Measurements from ENCODE around the gene IPO11.

The IPO11 gene

DNA sequence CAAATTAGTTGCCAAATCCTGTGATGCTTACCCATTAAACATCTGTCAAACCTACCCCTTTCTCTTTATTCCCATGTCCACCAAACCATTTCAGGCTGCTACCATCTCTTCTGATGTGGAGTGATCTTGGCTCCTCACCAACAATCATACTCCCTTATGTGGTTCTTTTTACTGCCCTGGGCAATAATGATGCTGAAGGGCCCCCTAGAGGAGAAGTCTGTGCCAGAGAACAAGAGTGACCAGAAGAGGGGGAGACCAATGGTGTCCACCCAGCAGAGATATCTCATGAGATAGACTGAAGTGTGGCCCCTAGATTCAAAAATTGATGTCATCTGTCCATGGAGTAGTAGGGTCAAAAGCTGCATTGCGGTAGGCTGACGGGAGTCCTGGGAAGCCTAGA, 176.9 kb downstream of the IPO11 start:
- H3K27me3 ChIP-seq (ENCODE audit: control insufficient read depth, insufficient read depth, low read length, poor library complexity, severe bottlenecking): no peaks in the 10 kb centered on the region
- H3K27ac ChIP-seq (ENCODE audit: insufficient read depth, low read depth, low read length, poor library complexity, severe bottlenecking): no peak overlapping the region
- no peak overlapping the region for H3K4me3 ChIP-seq (ENCODE audit: insufficient read depth, low read depth, low read length)
- 95 to 96% methylated on average over 2 of the region's 2 CpGs for WGBS, 2 experiments
- H3K9me3 ChIP-seq (ENCODE audit: control insufficient read depth, low read length): no peaks in the 10 kb centered on the region
- H3K4me1 ChIP-seq (ENCODE audit: control insufficient read depth, insufficient read depth, low read length): no peaks in the 10 kb centered on the region
- H3K36me3 ChIP-seq (ENCODE audit: control insufficient read depth, insufficient read depth, low read length): peaks cover 3% of the 10 kb centered on the region

DNA sequence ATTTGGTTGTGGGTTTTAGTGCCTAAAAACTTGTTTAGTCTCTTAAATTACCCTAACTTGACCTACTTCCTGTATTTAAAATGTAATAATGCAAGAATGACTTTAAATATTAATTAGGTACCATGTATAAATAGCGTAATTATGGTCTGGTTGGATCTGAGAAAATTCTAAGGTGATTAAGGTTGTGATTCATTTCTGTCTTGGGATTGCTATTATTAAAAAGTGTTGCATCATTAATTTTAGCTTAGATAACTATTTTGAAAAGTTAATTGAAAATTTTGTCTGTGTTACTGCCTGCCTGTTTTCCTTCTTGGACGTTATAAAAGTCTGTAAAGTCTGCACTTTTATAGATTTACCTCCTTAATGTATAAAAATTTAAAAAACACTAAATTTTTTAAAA, 177.8 kb downstream of the IPO11 start:
- no peaks in the 10 kb centered on the region for H3K4me1 ChIP-seq (ENCODE audit: control insufficient read depth, insufficient read depth, low read length)
- H3K27ac ChIP-seq (ENCODE audit: insufficient read depth, low read depth, low read length, poor library complexity, severe bottlenecking): no peak overlapping the region
- H3K9me3 ChIP-seq (ENCODE audit: control insufficient read depth, low read length): no peaks in the 10 kb centered on the region
- peaks cover 3% of the 10 kb centered on the region for H3K36me3 ChIP-seq (ENCODE audit: control insufficient read depth, insufficient read depth, low read length)
- H3K4me3 ChIP-seq (ENCODE audit: insufficient read depth, low read depth, low read length): no peak overlapping the region
- H3K27me3 ChIP-seq (ENCODE audit: control insufficient read depth, insufficient read depth, low read length, poor library complexity, severe bottlenecking): no peaks in the 10 kb centered on the region
- 100% methylated on average over 1 of the region's 2 CpGs for WGBS, 2 experiments

DNA sequence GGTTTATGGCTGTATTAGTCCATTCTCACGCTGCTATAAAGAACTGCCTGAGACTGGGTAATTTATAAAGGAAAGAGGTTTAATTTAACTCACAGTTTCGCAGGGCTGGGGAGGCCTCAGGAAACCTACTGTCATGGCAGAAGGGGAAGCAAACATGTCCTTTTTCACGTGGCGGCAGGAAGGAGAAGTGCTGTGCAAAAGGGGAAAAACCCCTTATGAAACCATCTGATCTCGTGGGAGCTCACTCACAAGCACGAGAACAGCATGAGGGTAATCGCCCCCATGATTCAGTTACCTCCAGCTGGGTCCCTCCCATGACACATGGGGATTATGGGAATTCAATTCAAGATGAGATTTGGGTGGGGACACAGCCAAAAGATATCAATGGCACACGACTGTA, 180.0 kb downstream of the IPO11 start:
- H3K27ac ChIP-seq (ENCODE audit: insufficient read depth, low read depth, low read length, poor library complexity, severe bottlenecking): no peak overlapping the region
- WGBS, 2 experiments: 89 to 94% methylated on average over 8 of the region's 8 CpGs
- no peaks in the 10 kb centered on the region for H3K9me3 ChIP-seq (ENCODE audit: control insufficient read depth, low read length)

DNA sequence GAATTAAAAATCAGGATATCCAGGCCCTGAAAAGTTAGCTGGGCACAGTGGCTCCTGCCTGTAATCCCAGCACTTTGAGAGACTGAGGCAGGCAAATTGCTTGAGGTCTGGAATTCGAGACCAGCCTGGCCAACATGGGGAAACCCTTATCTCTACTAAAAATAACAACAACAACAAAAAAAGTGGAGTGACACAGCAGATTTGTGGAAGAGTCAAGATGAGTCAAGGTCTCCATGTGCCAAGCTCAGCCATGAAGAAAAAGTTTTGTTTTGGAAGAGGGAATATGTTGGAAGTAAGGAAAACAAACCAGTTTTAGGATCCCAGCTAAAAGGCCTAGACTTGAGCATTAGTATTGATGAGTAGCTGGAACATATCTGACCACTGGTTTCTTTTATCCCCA, 180.8 kb downstream of the IPO11 start:
- no peaks in the 10 kb centered on the region for H3K27me3 ChIP-seq (ENCODE audit: control insufficient read depth, insufficient read depth, low read length, poor library complexity, severe bottlenecking)
- no peak overlapping the region for H3K27ac ChIP-seq (ENCODE audit: insufficient read depth, low read depth, low read length, poor library complexity, severe bottlenecking)
- 100% methylated on average over 1 of the region's 1 CpG for WGBS, 2 experiments
- H3K9me3 ChIP-seq (ENCODE audit: control insufficient read depth, low read length): no peaks in the 10 kb centered on the region
- H3K4me3 ChIP-seq (ENCODE audit: insufficient read depth, low read depth, low read length): no peak overlapping the region
- no peaks in the 10 kb centered on the region for H3K4me1 ChIP-seq (ENCODE audit: control insufficient read depth, insufficient read depth, low read length)
- peaks cover 3% of the 10 kb centered on the region for H3K36me3 ChIP-seq (ENCODE audit: control insufficient read depth, insufficient read depth, low read length)

More for the DNA sequence above, 180.0 kb downstream of the IPO11 start:
- peaks cover 3% of the 10 kb centered on the region for H3K36me3 ChIP-seq (ENCODE audit: control insufficient read depth, insufficient read depth, low read length)
- H3K4me1 ChIP-seq (ENCODE audit: control insufficient read depth, insufficient read depth, low read length): no peaks in the 10 kb centered on the region
- H3K27me3 ChIP-seq (ENCODE audit: control insufficient read depth, insufficient read depth, low read length, poor library complexity, severe bottlenecking): no peaks in the 10 kb centered on the region
- H3K4me3 ChIP-seq (ENCODE audit: insufficient read depth, low read depth, low read length): no peak overlapping the region

DNA sequence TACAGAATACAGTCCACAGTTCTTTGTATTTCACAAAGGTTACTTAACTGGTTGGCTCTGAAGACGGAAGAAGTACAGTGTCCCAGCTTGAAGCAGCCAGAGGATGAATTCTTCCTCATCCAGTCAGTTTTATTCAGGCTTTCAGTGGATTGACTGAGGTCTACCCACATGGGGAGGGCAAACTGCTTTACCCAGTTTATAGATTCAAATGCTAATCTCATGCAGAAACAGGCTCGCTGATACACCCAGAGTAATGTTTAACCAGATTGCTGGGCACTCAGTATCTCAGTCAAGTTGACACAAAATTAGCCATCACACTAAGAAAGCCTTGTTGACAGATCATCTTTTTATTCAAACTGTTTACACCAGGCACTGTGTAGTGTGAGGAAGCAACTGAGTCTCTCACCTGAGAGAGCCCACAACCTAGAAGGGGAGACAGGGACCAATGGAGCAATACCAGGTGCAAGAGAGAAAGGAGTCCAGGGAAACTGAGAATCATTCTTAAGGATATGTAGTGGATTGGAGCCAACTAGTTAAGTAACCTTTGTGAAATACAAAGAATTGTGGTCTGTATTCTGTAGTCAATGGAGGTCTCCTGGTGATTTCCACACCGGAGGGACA, 181.9 kb downstream of the IPO11 start:
- 83 to 84% methylated on average over 3 of the region's 3 CpGs for WGBS, 2 experiments
- H3K9me3 ChIP-seq (ENCODE audit: control insufficient read depth, low read length): no peaks in the 10 kb centered on the region

DNA sequence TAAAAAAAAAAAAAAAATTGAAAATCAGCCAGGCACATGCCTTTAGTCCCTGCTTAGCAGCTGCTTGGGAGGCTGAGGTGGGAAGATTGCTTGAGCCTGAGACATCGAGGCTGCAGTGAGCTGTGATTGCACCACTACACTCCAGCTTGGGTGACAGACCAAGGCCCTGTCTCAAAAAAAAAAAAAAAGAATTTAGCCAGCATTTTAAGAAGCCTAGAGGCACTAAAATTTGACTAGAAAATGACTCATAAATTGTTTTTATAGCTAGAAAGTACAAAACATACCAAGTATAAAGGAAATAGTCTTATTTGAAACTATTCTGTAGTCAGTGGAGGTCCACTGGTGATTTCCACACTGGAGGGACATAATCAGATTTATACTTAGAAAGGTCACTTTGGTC, 183.5 kb downstream of the IPO11 start:
- H3K36me3 ChIP-seq (ENCODE audit: control insufficient read depth, insufficient read depth, low read length): peaks cover 3% of the 10 kb centered on the region
- no peaks in the 10 kb centered on the region for H3K9me3 ChIP-seq (ENCODE audit: control insufficient read depth, low read length)
- WGBS, 2 experiments: 90 to 100% methylated on average over 1 of the region's 1 CpG
- no peaks in the 10 kb centered on the region for H3K4me1 ChIP-seq (ENCODE audit: control insufficient read depth, insufficient read depth, low read length)
- no peaks in the 10 kb centered on the region for H3K27me3 ChIP-seq (ENCODE audit: control insufficient read depth, insufficient read depth, low read length, poor library complexity, severe bottlenecking)
- no peak overlapping the region for H3K27ac ChIP-seq (ENCODE audit: insufficient read depth, low read depth, low read length, poor library complexity, severe bottlenecking)
- no peak overlapping the region for H3K4me3 ChIP-seq (ENCODE audit: insufficient read depth, low read depth, low read length)

More for the DNA sequence above, 181.9 kb downstream of the IPO11 start:
- peaks cover 3% of the 10 kb centered on the region for H3K36me3 ChIP-seq (ENCODE audit: control insufficient read depth, insufficient read depth, low read length)
- no peak overlapping the region for H3K4me3 ChIP-seq (ENCODE audit: insufficient read depth, low read depth, low read length)
- H3K4me1 ChIP-seq (ENCODE audit: control insufficient read depth, insufficient read depth, low read length): no peaks in the 10 kb centered on the region
- H3K27me3 ChIP-seq (ENCODE audit: control insufficient read depth, insufficient read depth, low read length, poor library complexity, severe bottlenecking): no peaks in the 10 kb centered on the region
- no peak overlapping the region for H3K27ac ChIP-seq (ENCODE audit: insufficient read depth, low read depth, low read length, poor library complexity, severe bottlenecking)

DNA sequence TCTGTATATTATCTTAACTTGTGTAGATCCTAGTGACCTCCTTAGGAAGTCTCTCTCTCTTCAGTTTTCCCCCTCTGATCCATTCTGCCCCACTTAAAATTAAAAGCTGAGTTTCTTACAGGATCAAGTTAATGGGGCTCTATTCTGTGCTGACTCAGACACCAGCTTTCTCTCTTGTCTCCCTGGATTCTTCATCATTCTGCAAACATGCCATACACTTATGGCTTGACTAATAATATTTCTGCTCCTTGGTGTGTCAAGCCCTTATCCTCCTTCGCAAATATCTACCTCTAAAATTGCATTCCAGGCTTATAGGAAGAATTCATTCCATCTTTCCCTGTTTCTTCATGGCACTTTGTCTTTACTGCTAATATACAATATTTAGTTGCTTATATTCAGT, 184.1 kb downstream of the IPO11 start:
- H3K4me3 ChIP-seq (ENCODE audit: insufficient read depth, low read depth, low read length): no peak overlapping the region
- no peaks in the 10 kb centered on the region for H3K36me3 ChIP-seq (ENCODE audit: control insufficient read depth, insufficient read depth, low read length)
- WGBS, 2 experiments: 88 to 89% methylated on average over 1 of the region's 1 CpG
- H3K4me1 ChIP-seq (ENCODE audit: control insufficient read depth, insufficient read depth, low read length): no peaks in the 10 kb centered on the region
- H3K27me3 ChIP-seq (ENCODE audit: control insufficient read depth, insufficient read depth, low read length, poor library complexity, severe bottlenecking): no peaks in the 10 kb centered on the region
- no peaks in the 10 kb centered on the region for H3K9me3 ChIP-seq (ENCODE audit: control insufficient read depth, low read length)
- H3K27ac ChIP-seq (ENCODE audit: insufficient read depth, low read depth, low read length, poor library complexity, severe bottlenecking): no peak overlapping the region

DNA sequence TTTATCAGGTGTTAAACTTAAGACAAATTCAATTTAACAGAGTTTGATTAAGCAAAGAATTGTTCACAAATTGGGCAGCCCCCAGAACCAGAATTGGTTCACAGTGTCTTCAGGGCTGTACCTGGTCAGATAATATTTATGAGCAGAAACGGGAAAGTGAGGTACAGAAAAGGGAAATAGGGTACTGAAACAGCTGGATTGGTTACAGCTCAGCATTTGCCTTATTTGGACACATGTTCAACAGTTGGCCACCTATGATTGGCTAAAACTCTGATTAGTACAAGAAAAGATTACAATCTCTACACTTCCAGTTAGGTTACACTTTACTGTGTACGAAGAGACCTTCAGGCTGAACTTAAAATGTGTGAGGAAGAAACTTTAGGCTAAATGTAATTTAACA, 184.8 kb downstream of the IPO11 start:
- Histone ChIP-seq H3K27me3 (ENCODE audit: control insufficient read depth, insufficient read depth, low read length, poor library complexity, severe bottlenecking) (no peaks in the 10 kb centered on the region), H3K4me3 (ENCODE audit: insufficient read depth, low read depth, low read length) (no peak overlapping the region), H3K36me3 (ENCODE audit: control insufficient read depth, insufficient read depth, low read length) (no peaks in the 10 kb centered on the region), H3K9me3 (ENCODE audit: control insufficient read depth, low read length) (no peaks in the 10 kb centered on the region), H3K4me1 (ENCODE audit: control insufficient read depth, insufficient read depth, low read length) (no peaks in the 10 kb centered on the region), H3K27ac (ENCODE audit: insufficient read depth, low read depth, low read length, poor library complexity, severe bottlenecking) (no peak overlapping the region)
- 96 to 97% methylated on average over 1 to 2 of the region's 2 CpGs for WGBS, 2 experiments

DNA sequence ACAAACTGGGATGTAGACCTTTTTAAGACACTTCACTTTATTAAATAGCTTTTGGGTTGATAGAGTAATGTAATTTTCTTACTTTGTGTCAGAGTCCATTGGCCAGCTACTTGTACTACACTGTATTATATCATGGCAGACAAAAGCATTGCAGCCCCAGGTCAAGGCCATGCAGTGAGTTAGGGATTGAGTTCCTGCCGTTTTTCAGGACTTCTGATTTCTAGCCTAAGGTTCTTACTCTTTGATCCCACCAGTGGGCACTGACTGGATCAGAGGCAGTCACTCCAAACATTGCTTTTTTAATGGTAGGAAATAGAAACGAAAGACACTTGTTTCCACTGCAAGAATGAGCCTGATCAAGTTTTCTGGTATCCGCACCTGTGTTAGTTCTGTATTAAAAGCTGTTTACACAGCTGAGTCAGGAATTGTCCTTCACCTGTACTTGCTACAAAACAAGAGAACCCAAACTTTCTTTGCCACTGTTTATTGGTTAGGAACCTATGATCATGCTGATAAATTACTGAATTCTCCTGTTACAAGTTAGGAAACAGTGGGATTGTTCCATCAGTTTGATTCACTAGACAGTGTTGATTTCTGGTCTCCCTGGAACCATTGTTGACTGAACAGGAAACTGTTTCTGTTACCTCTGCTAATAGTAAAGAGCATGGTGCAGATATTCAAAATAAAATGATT, 188.1 kb downstream of the IPO11 start:
- Histone ChIP-seq H3K27ac (ENCODE audit: insufficient read depth, low read depth, low read length, poor library complexity, severe bottlenecking) (no peak overlapping the region), H3K9me3 (ENCODE audit: control insufficient read depth, low read length) (no peaks in the 10 kb centered on the region), H3K36me3 (ENCODE audit: control insufficient read depth, insufficient read depth, low read length) (no peaks in the 10 kb centered on the region), H3K27me3 (ENCODE audit: control insufficient read depth, insufficient read depth, low read length, poor library complexity, severe bottlenecking) (no peaks in the 10 kb centered on the region), H3K4me3 (ENCODE audit: insufficient read depth, low read depth, low read length) (no peak overlapping the region), H3K4me1 (ENCODE audit: control insufficient read depth, insufficient read depth, low read length) (no peaks in the 10 kb centered on the region)
- 90 to 92% methylated on average over 3 of the region's 3 CpGs for WGBS, 2 experiments

DNA sequence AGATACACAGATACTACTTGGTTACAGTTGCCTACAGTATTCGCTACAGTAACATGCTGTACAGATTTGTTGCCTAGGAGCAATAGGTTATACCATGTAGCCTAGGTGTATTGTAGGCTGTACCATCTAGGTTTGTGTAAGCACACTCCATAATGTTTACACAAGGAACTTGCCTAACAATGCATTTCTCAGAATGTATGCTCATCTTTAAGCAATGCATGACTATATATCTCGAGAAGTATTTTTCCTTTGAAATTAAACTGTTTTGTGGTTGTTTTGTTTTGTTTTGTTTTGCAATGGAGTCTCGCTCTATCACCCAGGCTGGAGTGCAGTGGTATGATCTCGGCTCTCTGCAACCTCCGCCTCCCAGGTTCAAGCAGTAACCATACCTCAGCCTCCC, 191.4 kb downstream of the IPO11 start:
- Histone ChIP-seq H3K4me3 (ENCODE audit: insufficient read depth, low read depth, low read length) (no peak overlapping the region), H3K27ac (ENCODE audit: insufficient read depth, low read depth, low read length, poor library complexity, severe bottlenecking) (no peak overlapping the region), H3K27me3 (ENCODE audit: control insufficient read depth, insufficient read depth, low read length, poor library complexity, severe bottlenecking) (no peaks in the 10 kb centered on the region), H3K9me3 (ENCODE audit: control insufficient read depth, low read length) (no peaks in the 10 kb centered on the region), H3K36me3 (ENCODE audit: control insufficient read depth, insufficient read depth, low read length) (no peaks in the 10 kb centered on the region), H3K4me1 (ENCODE audit: control insufficient read depth, insufficient read depth, low read length) (no peaks in the 10 kb centered on the region)
- 84 to 95% methylated on average over 5 of the region's 5 CpGs for WGBS, 2 experiments
